HepG2 (cell line): ENCODE data around the gene KDM8. TPM values are rescaled to one million over a fixed set of nuclear protein-coding genes. Genes with fewer than 3 reads are reported as not detected.
A peak's percentile ranks its signal among the peaks of the same experiment; 100 is the strongest.

Source experiments
- ATAC-seq: fragments of 200-7000 bp; cut with Tn5 transposase; 3 replicates; pipeline ENCODE4 v1.9.1; 2020; ENCODE audit warnings: mild to moderate bottlenecking, moderate library complexity
- BruUV-seq: library from RNA; stranded (reverse); fragments of 400-500 nt; replicated peaks from 2 replicates; lab custom pipeline; 2021; lab: Mats Ljungman, UMichigan
- CTCF ChIA-PET: fragments of 300-600 bp; formaldehyde crosslinking; extraction: SDS; loops from one replicate; lab custom pipeline; 2021; ENCODE audit warnings: low total read pairs, inconsistent platforms, low intra/inter-chr PET ratio; lab: Yijun Ruan, JAX
- POLR2A ChIA-PET: fragments of 350-600 bp; sonication (Branson Sonifier 250); formaldehyde crosslinking; loops from one replicate; lab custom pipeline; 2020; ENCODE audit warnings: antibody characterized with exemption, inconsistent platforms; lab: Yijun Ruan, JAX
- DNase-seq: peaks from one replicate; pipeline ENCODE4 v3.0.0-alpha.2; 2015; ENCODE audit warnings: low spot score
- FAIRE-seq: peaks from 3 replicates; lab custom pipeline; 2011; peaks lifted over from hg19 to GRCh38; lab: Jason Lieb, UNC
- H2AFZ ChIP-seq: one replicate; pipeline ENCODE4 v1.6.1; 2011; ENCODE audit warnings: low read length, inconsistent platforms
- H3K27ac ChIP-seq: fragments of 300-600 bp; 3 replicates; pipeline ENCODE4 v1.8.0; 2011; ENCODE audit warnings: mixed run types, mild to moderate bottlenecking, mixed read lengths, low read length, inconsistent platforms; ENCODE audit not compliant: insufficient read depth; ENCODE audit errors: extremely low read length
- H3K27me3 ChIP-seq, 2 experiments: fragments of 200-600 bp in 1 of 2; 2 replicates in 1 of 2; 3 replicates in 1 of 2; pipeline versions ENCODE4 v1.6.0 to v1.8.0; 2011; ENCODE audit warnings: low read length in 2 of 2, mild to moderate bottlenecking in 2 of 2, moderate library complexity in 2 of 2, inconsistent platforms in 1 of 2; ENCODE audit not compliant: insufficient read depth in 2 of 2, control insufficient read depth in 1 of 2
- H3K36me3 ChIP-seq, 2 experiments: fragments of 200-600 bp in 1 of 2; replicated peaks in 1 of 2; 2 replicates in 1 of 2; 3 replicates in 1 of 2; pipeline versions ENCODE4 v1.5.1 to v1.8.0; 2011; ENCODE audit warnings: low read length in 2 of 2, inconsistent platforms in 1 of 2; ENCODE audit not compliant: insufficient read depth in 2 of 2, control insufficient read depth in 1 of 2
- H3K4me1 ChIP-seq: 2 replicates; pipeline ENCODE4 v1.5.1; 2012; ENCODE audit warnings: low read length, inconsistent platforms; ENCODE audit not compliant: insufficient read depth
- H3K4me2 ChIP-seq: 2 replicates; pipeline ENCODE4 v1.6.0; 2011; ENCODE audit warnings: low read depth, low read length, inconsistent platforms
- H3K4me3 ChIP-seq, 3 experiments: fragments of 200-600 bp in 1 of 3; sonication (generic), shearing (Covaris generic) in 1 of 3; replicated peaks in 1 of 3; 2 replicates each; pipeline ENCODE4 v1.5.1; 2011 to 2016; ENCODE audit warnings: low read length in 3 of 3, inconsistent platforms in 2 of 3, low read depth in 2 of 3, mild to moderate bottlenecking in 2 of 3, control low read depth in 1 of 3, mixed read lengths in 1 of 3; ENCODE audit not compliant: insufficient read depth in 1 of 3
- H3K79me2 ChIP-seq: one replicate; pipeline ENCODE4 v1.6.1; 2011; ENCODE audit warnings: low read length, inconsistent platforms; ENCODE audit not compliant: insufficient read depth
- H3K9ac ChIP-seq: 2 replicates; pipeline ENCODE4 v1.6.0; 2011; ENCODE audit warnings: mild to moderate bottlenecking, low read depth, low read length, inconsistent platforms; ENCODE audit not compliant: insufficient read depth
- H3K9me3 ChIP-seq: 2 replicates; pipeline ENCODE4 v1.5.1; 2012; ENCODE audit warnings: mild to moderate bottlenecking, low read length
- H4K20me1 ChIP-seq: 2 replicates; pipeline ENCODE4 v1.6.0; 2011; ENCODE audit warnings: inconsistent platforms, mild to moderate bottlenecking, low read length, moderate library complexity; ENCODE audit not compliant: insufficient read depth
- ARNTL ChIP-seq: sonication (generic); formaldehyde crosslinking; IDR thresholded peaks from 2 replicates; pipeline ENCODE4 v1.4.0; 2020; ENCODE audit warnings: mild to moderate bottlenecking, missing genetic modification reagents
- ATF7 ChIP-seq, 2 experiments: fragments of 450-650 bp in 1 of 2; sonication (generic) in 1 of 2; formaldehyde crosslinking in 1 of 2; IDR thresholded peaks; 2 replicates each; pipeline versions ENCODE4 v1.4.0 to v1.6.1; 2016 to 2020; ENCODE audit warnings: antibody characterized with exemption in 1 of 2, mild to moderate bottlenecking in 1 of 2, missing genetic modification reagents in 1 of 2
- CBX5 ChIP-seq: sonication (generic); formaldehyde crosslinking; IDR thresholded peaks from 2 replicates; pipeline ENCODE4 v1.4.0; 2020; ENCODE audit warnings: missing genetic modification reagents, borderline replicate concordance
- CC2D1A ChIP-seq: sonication (generic); formaldehyde crosslinking; IDR thresholded peaks from 2 replicates; pipeline ENCODE4 v1.8.1; 2023; ENCODE audit warnings: mild to moderate bottlenecking, missing genetic modification reagents
- CREB1 ChIP-seq, 2 experiments: fragments of 450-650 bp in 1 of 2; IDR thresholded peaks; 2 replicates each; pipeline ENCODE4 v1.6.1; 2016 to 2017; ENCODE audit warnings: control low read depth in 1 of 2, mild to moderate bottlenecking in 1 of 2, missing compliant biosample characterization in 1 of 2, missing genetic modification characterization in 1 of 2
- DRAP1 ChIP-seq: IDR thresholded peaks from 2 replicates; pipeline ENCODE4 v1.6.1; 2016; ENCODE audit warnings: missing genetic modification reagents, missing compliant biosample characterization
- NBN ChIP-seq: fragments of 450-650 bp; conservative IDR thresholded peaks from 2 replicates; pipeline ENCODE4 v1.6.1; 2017
- NCOA1 ChIP-seq: sonication (generic); formaldehyde crosslinking; IDR thresholded peaks from 2 replicates; pipeline ENCODE4 v1.9.0; 2021; ENCODE audit warnings: missing genetic modification reagents
- NFYB ChIP-seq: sonication (generic); formaldehyde crosslinking; IDR thresholded peaks from 2 replicates; pipeline ENCODE4 v1.4.0; 2020; ENCODE audit warnings: missing genetic modification reagents
- NFYC ChIP-seq: IDR thresholded peaks from 2 replicates; pipeline ENCODE4 v1.6.1; 2016; ENCODE audit warnings: missing genetic modification reagents, missing compliant biosample characterization
- SETDB1 ChIP-seq: sonication (generic); formaldehyde crosslinking; IDR thresholded peaks from 2 replicates; pipeline ENCODE4 v1.5.1; 2020; ENCODE audit warnings: missing genetic modification reagents, mild to moderate bottlenecking, borderline replicate concordance
- ZBTB7B ChIP-seq: sonication (generic); formaldehyde crosslinking; IDR thresholded peaks from 2 replicates; pipeline ENCODE4 v1.4.0; 2020; ENCODE audit warnings: missing genetic modification reagents
- ZFP41 ChIP-seq: sonication (generic); formaldehyde crosslinking; IDR thresholded peaks from 2 replicates; pipeline ENCODE4 v1.4.0; 2020; ENCODE audit warnings: mild to moderate bottlenecking, missing genetic modification reagents, borderline replicate concordance
- ZNF142 ChIP-seq: sonication (generic); formaldehyde crosslinking; IDR thresholded peaks from 2 replicates; pipeline ENCODE4 v1.4.0; 2020; ENCODE audit warnings: missing genetic modification reagents
- ZNF350 ChIP-seq: sonication (generic); formaldehyde crosslinking; IDR thresholded peaks from 2 replicates; pipeline ENCODE4 v1.4.0; 2020; ENCODE audit warnings: mild to moderate bottlenecking, low read depth, missing genetic modification reagents, borderline replicate concordance
- WGBS: methylation state at CpG from one replicate; pipeline ENCODE4 v1.1.6; 2017; ENCODE audit warnings: low lambda C conversion rate; 5-methylcytosine and 5-hydroxymethylcytosine counted together
- in situ Hi-C: cut with HindIII; loops from 2 replicates; pipeline ENCODE4 v1.10.0; 2017; ENCODE audit warnings: low pct_unique_long_range_greater_than_20kb; ENCODE audit not compliant: extremely low pct_ligation_motif_present
- intact Hi-C: fragments of 100-400 bp; cut with micrococcal nuclease; formaldehyde crosslinking; loops from one replicate; pipeline ENCODE4 v1.10.0; 2022; ENCODE audit not compliant: unreplicated experiment
- polyA plus RNA-seq, 8 experiments: library from polyadenylated mRNA; depleted of rRNA in 3 of 8; stranded (reverse) in 7 of 8; unstranded in 1 of 8; fragments of >200 nt; fragmentation: Illumina TruSeq in 4 of 8; extraction: Trizol in 4 of 8; gene quantifications; 2 replicates each; pipeline versions ENCODE4 v1.2.1 to v1.2.3, GENCODE V29; 2011 to 2016; ENCODE audit warnings: low read depth in 4 of 8, missing spikeins in 1 of 8, mixed read lengths in 1 of 8; ENCODE audit not compliant: insufficient read depth in 1 of 8
- total RNA-seq, 5 experiments: library from RNA; depleted of rRNA; stranded (reverse); fragments of >200 nt; fragmentation: Illumina TruSeq; extraction: Trizol; gene quantifications; 2 replicates each; pipeline ENCODE4 v1.2.3, GENCODE V29; 2016; ENCODE audit warnings: low read depth in 1 of 5

KDM8 gene
- total and polyA plus RNA-seq, 2 of the 13 experiments (the other 11 are each of a cell fraction or from before 2014, with no cell fraction given), result 3.3 to 8.6 TPM

GRCh38 chr16:27217256-27217655 lies 13.9 kb downstream of the KDM8 start:
- no peak for FAIRE-seq
- no peak overlapping the region for H3K4me3 ChIP-seq

More at GRCh38 chr16:27217256-27217655, 13.9 kb downstream of the KDM8 start:
- H3K4me1 ChIP-seq, result peaks cover 18% of the 10 kb centered on the region
- no peak overlapping the region for H3K4me2 ChIP-seq
- ChIA-PET POLR2A (no interaction called here), CTCF (no interaction called here)
- H3K79me2 ChIP-seq, result no peaks in the 10 kb centered on the region
- no peaks in the 10 kb centered on the region for H3K27me3 ChIP-seq
- no peak overlapping the region for H3K9ac ChIP-seq
- ATAC-seq (no peak), DNase-seq (no peak)
- TF ChIP-seq ARNTL (CRISPR knock-in tag), result no peak
- no peak for TF ChIP-seq ZFP41 (CRISPR knock-in tag)
- no peak for TF ChIP-seq ZNF350 (CRISPR knock-in tag)
- TF ChIP-seq NFYC (CRISPR knock-in tag), result peak; percentile 18; the same call in 1 of the 2 replicates
- peak; percentile 95 for TF ChIP-seq ATF7 (IDR thresholded peaks at IDR 0.05)
- TF ChIP-seq ATF7 (CRISPR knock-in tag; IDR thresholded peaks at IDR 0.05), result no peak
- TF ChIP-seq CC2D1A (CRISPR knock-in tag), result no peak
- no peak for TF ChIP-seq ZBTB7B (CRISPR knock-in tag)
- TF ChIP-seq NBN, result no peak
- TF ChIP-seq NCOA1 (CRISPR knock-in tag), result no peak
- no peak for TF ChIP-seq SETDB1 (CRISPR knock-in tag)
- TF ChIP-seq NFYB, result 0 out of 2 replicates have a peak, but pooled peaks have one; percentile 28
- TF ChIP-seq DRAP1 (CRISPR knock-in tag), result no peak
- TF ChIP-seq ZNF142 (CRISPR knock-in tag), result no peak
- peak; percentile 88 for TF ChIP-seq CREB1 (IDR thresholded peaks at IDR 0.05)
- no peak for TF ChIP-seq CREB1 (CRISPR knock-in tag; IDR thresholded peaks at IDR 0.05)
- TF ChIP-seq CBX5, result no peak
- in situ Hi-C loops, result no loop called here
- no peak overlapping the region for H3K27ac ChIP-seq
- peaks cover under 1 to 3% of the 10 kb centered on the region in 2 experiments; a peak in 4 of 5 replicates for H3K36me3 ChIP-seq
- no TSS peak for BruUV-seq
- intact Hi-C loops, result no loop called here
- no peaks in the 10 kb centered on the region for H4K20me1 ChIP-seq
- WGBS, result 96% methylated on average over 10 of the region's 10 CpGs
- H3K9me3 ChIP-seq, result no peaks in the 10 kb centered on the region
- H2AFZ ChIP-seq, result no peak overlapping the region
